Measurements from ENCODE around the gene PECR.

PECR gene

GRCh38 chr2:216071111-216071851, 10.3 kb downstream of the PECR start:
- no peak overlapping the region for H3K4ac ChIP-seq (ENCODE audit: low read length)
- DNase-seq (ENCODE audit: low spot score): no peak
- no peaks in the 10 kb centered on the region for H3K4me1 ChIP-seq (ENCODE audit: control insufficient read depth in 2 of 2, insufficient read depth in 1 of 2, low read depth in 1 of 2, low read length in 2 of 2)
- no peaks in the 10 kb centered on the region for H3K27me3 ChIP-seq (ENCODE audit: control insufficient read depth in 3 of 3, insufficient read depth in 3 of 3, low read depth in 1 of 3, low read length in 3 of 3)
- H3K27ac ChIP-seq (replicated peaks; ENCODE audit: low read length): no peak overlapping the region
- no peak overlapping the region for H2BK12ac ChIP-seq (ENCODE audit: low read length)
- H2BK5ac ChIP-seq (ENCODE audit: low read length): no peak overlapping the region
- WGBS, 2 donors (ENCODE audit: extremely low coverage in 2 of 2, insufficient read length in 2 of 2, insufficient replicate concordance in 1 of 2): no CpG with 5 or more reads among the region's 12 CpGs
- no peak overlapping the region for H2BK120ac ChIP-seq (ENCODE audit: low read depth, low read length)
- H4K8ac ChIP-seq (ENCODE audit: low read depth, low read length): no peak overlapping the region
- no peak overlapping the region for H3K18ac ChIP-seq (ENCODE audit: low read length)
- no peak overlapping the region for H2BK15ac ChIP-seq (ENCODE audit: low read length)
- H2AK5ac ChIP-seq (ENCODE audit: low read depth, low read length): no peak overlapping the region
- H2AFZ ChIP-seq (ENCODE audit: low read length): no peak overlapping the region
- H3K14ac ChIP-seq (ENCODE audit: low read length): no peak overlapping the region
- H3K9ac ChIP-seq (ENCODE audit: low read depth, low read length, poor library complexity): no peak overlapping the region
- H3K23ac ChIP-seq (ENCODE audit: low read depth, low read length, poor library complexity): no peak overlapping the region
- H3K79me1 ChIP-seq (ENCODE audit: low read depth, low read length): no peaks in the 10 kb centered on the region
- H3K36me3 ChIP-seq (replicated peaks in 1 of 2; ENCODE audit: control insufficient read depth in 2 of 2, insufficient read depth in 2 of 2, low read length in 2 of 2): peaks cover 1 to 25% of the 10 kb centered on the region in 2 donors
- no peak overlapping the region for H4K91ac ChIP-seq (ENCODE audit: low read depth, low read length, poor library complexity)
- no peaks in the 10 kb centered on the region for H3K9me3 ChIP-seq (replicated peaks in 1 of 2; ENCODE audit: control insufficient read depth in 2 of 2, insufficient read depth in 1 of 2, low read depth in 1 of 2, low read length in 2 of 2)
- no peak overlapping the region for H3K4me3 ChIP-seq (ENCODE audit: low read length in 2 of 2)
- H3K4me2 ChIP-seq (ENCODE audit: insufficient read depth, low read length, poor library complexity, severe bottlenecking): no peak overlapping the region

GRCh38 chr2:216070195-216070594, 11.4 kb downstream of the PECR start:
- Histone ChIP-seq H2BK12ac (ENCODE audit: low read length) (no peak overlapping the region), H3K18ac (ENCODE audit: low read length) (no peak overlapping the region), H2AK5ac (ENCODE audit: low read depth, low read length) (no peak overlapping the region), H2BK15ac (ENCODE audit: low read length) (no peak overlapping the region), H3K4me1 (ENCODE audit: control insufficient read depth in 2 of 2, insufficient read depth in 1 of 2, low read depth in 1 of 2, low read length in 2 of 2) (no peaks in the 10 kb centered on the region), H3K27me3 (ENCODE audit: control insufficient read depth in 3 of 3, insufficient read depth in 3 of 3, low read depth in 1 of 3, low read length in 3 of 3) (no peaks in the 10 kb centered on the region), H4K8ac (ENCODE audit: low read depth, low read length) (no peak overlapping the region), H3K36me3 (replicated peaks in 1 of 2; ENCODE audit: control insufficient read depth in 2 of 2, insufficient read depth in 2 of 2, low read length in 2 of 2) (peaks cover 3 to 35% of the 10 kb centered on the region in 2 donors), H3K9ac (ENCODE audit: low read depth, low read length, poor library complexity) (no peak overlapping the region), H3K27ac (replicated peaks; ENCODE audit: low read length) (no peak overlapping the region), H2BK5ac (ENCODE audit: low read length) (no peak overlapping the region), H3K4me2 (ENCODE audit: insufficient read depth, low read length, poor library complexity, severe bottlenecking) (no peak overlapping the region), H2AFZ (ENCODE audit: low read length) (no peak overlapping the region), H3K79me1 (ENCODE audit: low read depth, low read length) (no peaks in the 10 kb centered on the region), H2BK120ac (ENCODE audit: low read depth, low read length) (no peak overlapping the region), H4K91ac (ENCODE audit: low read depth, low read length, poor library complexity) (no peak overlapping the region), H3K4me3 (ENCODE audit: low read length in 2 of 2) (no peak overlapping the region), H3K23ac (ENCODE audit: low read depth, low read length, poor library complexity) (no peak overlapping the region), H3K14ac (ENCODE audit: low read length) (no peak overlapping the region), H3K4ac (ENCODE audit: low read length) (no peak overlapping the region), H3K9me3 (replicated peaks in 1 of 2; ENCODE audit: control insufficient read depth in 2 of 2, insufficient read depth in 1 of 2, low read depth in 1 of 2, low read length in 2 of 2) (no peaks in the 10 kb centered on the region)
- DNase-seq (ENCODE audit: low spot score): no peak
- WGBS, 2 donors (ENCODE audit: extremely low coverage in 2 of 2, insufficient read length in 2 of 2, insufficient replicate concordance in 1 of 2): no CpG with 5 or more reads among the region's 6 CpGs

GRCh38 chr2:216069028-216069427, 12.6 kb downstream of the PECR start:
- DNase-seq (ENCODE audit: low spot score): no peak
- H2BK120ac ChIP-seq (ENCODE audit: low read depth, low read length): no peak overlapping the region
- no peak overlapping the region for H2BK12ac ChIP-seq (ENCODE audit: low read length)
- H3K4me3 ChIP-seq (ENCODE audit: low read length in 2 of 2): no peak overlapping the region
- H3K9ac ChIP-seq (ENCODE audit: low read depth, low read length, poor library complexity): no peak overlapping the region
- H4K91ac ChIP-seq (ENCODE audit: low read depth, low read length, poor library complexity): no peak overlapping the region
- no peaks in the 10 kb centered on the region for H3K9me3 ChIP-seq (replicated peaks in 1 of 2; ENCODE audit: control insufficient read depth in 2 of 2, insufficient read depth in 1 of 2, low read depth in 1 of 2, low read length in 2 of 2)
- no peak overlapping the region for H2AK5ac ChIP-seq (ENCODE audit: low read depth, low read length)
- no peaks in the 10 kb centered on the region for H3K79me1 ChIP-seq (ENCODE audit: low read depth, low read length)
- no peak overlapping the region for H3K27ac ChIP-seq (replicated peaks; ENCODE audit: low read length)
- no peak overlapping the region for H4K8ac ChIP-seq (ENCODE audit: low read depth, low read length)
- no peak overlapping the region for H3K23ac ChIP-seq (ENCODE audit: low read depth, low read length, poor library complexity)
- no peaks in the 10 kb centered on the region for H3K27me3 ChIP-seq (ENCODE audit: control insufficient read depth in 3 of 3, insufficient read depth in 3 of 3, low read depth in 1 of 3, low read length in 3 of 3)
- H3K18ac ChIP-seq (ENCODE audit: low read length): no peak overlapping the region
- no peak overlapping the region for H3K4me2 ChIP-seq (ENCODE audit: insufficient read depth, low read length, poor library complexity, severe bottlenecking)
- H3K4me1 ChIP-seq (ENCODE audit: control insufficient read depth in 2 of 2, insufficient read depth in 1 of 2, low read depth in 1 of 2, low read length in 2 of 2): no peaks in the 10 kb centered on the region
- no peak overlapping the region for H2AFZ ChIP-seq (ENCODE audit: low read length)
- no peak overlapping the region for H2BK5ac ChIP-seq (ENCODE audit: low read length)
- H2BK15ac ChIP-seq (ENCODE audit: low read length): no peak overlapping the region
- WGBS, 2 donors (ENCODE audit: extremely low coverage in 2 of 2, insufficient read length in 2 of 2, insufficient replicate concordance in 1 of 2): no CpG with 5 or more reads among the region's 2 CpGs
- H3K36me3 ChIP-seq (replicated peaks in 1 of 2; ENCODE audit: control insufficient read depth in 2 of 2, insufficient read depth in 2 of 2, low read length in 2 of 2): peaks cover 7 to 40% of the 10 kb centered on the region in 2 donors
- H3K4ac ChIP-seq (ENCODE audit: low read length): no peak overlapping the region
- H3K14ac ChIP-seq (ENCODE audit: low read length): no peak overlapping the region

- no CpG with 5 or more reads among the region's 5 CpGs for WGBS, 2 donors (ENCODE audit: extremely low coverage in 2 of 2, insufficient read length in 2 of 2, insufficient replicate concordance in 1 of 2)
- Histone ChIP-seq H3K4me3 (ENCODE audit: low read length in 2 of 2) (no peak overlapping the region), H3K27ac (replicated peaks; ENCODE audit: low read length) (no peak overlapping the region), H2BK12ac (ENCODE audit: low read length) (no peak overlapping the region), H2AK5ac (ENCODE audit: low read depth, low read length) (no peak overlapping the region), H3K18ac (ENCODE audit: low read length) (no peak overlapping the region), H3K4ac (ENCODE audit: low read length) (no peak overlapping the region), H3K14ac (ENCODE audit: low read length) (no peak overlapping the region), H4K91ac (ENCODE audit: low read depth, low read length, poor library complexity) (no peak overlapping the region), H2BK5ac (ENCODE audit: low read length) (no peak overlapping the region), H3K27me3 (ENCODE audit: control insufficient read depth in 3 of 3, insufficient read depth in 3 of 3, low read depth in 1 of 3, low read length in 3 of 3) (no peaks in the 10 kb centered on the region), H3K36me3 (replicated peaks in 1 of 2; ENCODE audit: control insufficient read depth in 2 of 2, insufficient read depth in 2 of 2, low read length in 2 of 2) (peaks cover 7 to 29% of the 10 kb centered on the region in 2 donors), H2AFZ (ENCODE audit: low read length) (no peak overlapping the region), H2BK15ac (ENCODE audit: low read length) (no peak overlapping the region), H2BK120ac (ENCODE audit: low read depth, low read length) (no peak overlapping the region), H3K4me2 (ENCODE audit: insufficient read depth, low read length, poor library complexity, severe bottlenecking) (no peak overlapping the region), H4K8ac (ENCODE audit: low read depth, low read length) (no peak overlapping the region), H3K4me1 (ENCODE audit: control insufficient read depth in 2 of 2, insufficient read depth in 1 of 2, low read depth in 1 of 2, low read length in 2 of 2) (no peaks in the 10 kb centered on the region), H3K9me3 (replicated peaks in 1 of 2; ENCODE audit: control insufficient read depth in 2 of 2, insufficient read depth in 1 of 2, low read depth in 1 of 2, low read length in 2 of 2) (no peaks in the 10 kb centered on the region), H3K9ac (ENCODE audit: low read depth, low read length, poor library complexity) (no peak overlapping the region), H3K79me1 (ENCODE audit: low read depth, low read length) (no peaks in the 10 kb centered on the region), H3K23ac (ENCODE audit: low read depth, low read length, poor library complexity) (no peak overlapping the region)
- no peak for DNase-seq (ENCODE audit: low spot score)
These were observed 15.4 kb downstream of the PECR start for GRCh38 chr2:216066230-216066629.

All from neuronal stem cell (in vitro differentiated cells).